GM10266 (cell line): ENCODE results near the gene JPT1.

Source experiments
- DNase-seq: peaks from one replicate; pipeline ENCODE4 v3.0.0; 2012; ENCODE audit errors: extremely low spot score
- TF ChIP-seq, protein P1 (sequence below): IDR thresholded peaks from 2 replicates; pipeline ENCODE4 v1.5.1; 2012; ENCODE audit warnings: mild to moderate bottlenecking, low read depth; ENCODE audit not compliant: control insufficient read depth, insufficient read depth; ENCODE audit errors: missing control alignments

Gene JPT1

DNA sequence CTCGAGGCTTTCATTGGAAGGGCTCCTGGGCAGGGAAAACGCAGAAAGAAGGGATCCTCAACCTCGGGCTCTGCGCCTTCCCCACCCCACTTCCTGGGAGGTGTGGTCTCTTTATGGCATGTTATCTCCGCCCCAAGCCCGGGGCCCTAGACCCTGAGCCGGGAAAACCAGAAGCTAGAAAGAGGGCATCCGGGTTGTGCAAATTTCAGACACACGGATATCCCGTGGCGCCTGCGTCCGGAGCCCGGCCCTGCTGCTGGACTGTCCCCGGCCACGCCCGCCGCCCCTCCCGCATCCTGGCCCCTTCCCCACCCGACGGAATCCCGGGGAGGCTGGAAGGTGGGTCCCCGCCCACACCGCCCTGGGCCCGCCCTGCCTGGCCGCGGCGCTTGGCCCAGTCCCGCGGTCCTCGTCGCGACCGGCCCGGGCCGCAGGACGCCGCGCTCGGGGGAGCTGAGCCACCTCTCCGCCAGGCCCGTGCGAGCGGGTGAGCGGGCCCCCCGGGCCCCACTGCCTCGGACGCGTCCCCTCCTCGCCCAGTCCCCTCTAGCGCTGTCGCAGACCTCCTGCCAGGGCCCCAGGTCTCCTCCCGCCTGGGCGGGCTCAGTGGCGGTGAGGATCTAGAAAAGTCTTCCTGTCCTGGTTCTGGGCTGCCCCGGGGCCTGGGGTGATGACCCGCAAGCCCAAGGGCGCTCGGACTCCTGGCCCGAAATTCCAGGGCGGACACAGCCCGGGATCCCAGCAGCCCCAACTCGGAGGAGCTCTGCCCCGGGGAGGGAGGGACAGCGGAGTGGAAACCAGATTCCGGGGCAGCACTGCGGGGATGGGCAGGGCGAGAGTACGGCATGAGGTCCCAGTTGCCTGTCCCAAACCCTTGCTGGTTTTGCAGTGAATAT is 66.5 kb downstream of the JPT1 start, which contains the start of gene SLC16A5:
Gene SLC16A5 (plus strand): TSS at position 397 of the 896 bp plus-strand sequence. CDS start 5,683 bp downstream, outside the sequence.
- TF ChIP-seq, protein P1, sequence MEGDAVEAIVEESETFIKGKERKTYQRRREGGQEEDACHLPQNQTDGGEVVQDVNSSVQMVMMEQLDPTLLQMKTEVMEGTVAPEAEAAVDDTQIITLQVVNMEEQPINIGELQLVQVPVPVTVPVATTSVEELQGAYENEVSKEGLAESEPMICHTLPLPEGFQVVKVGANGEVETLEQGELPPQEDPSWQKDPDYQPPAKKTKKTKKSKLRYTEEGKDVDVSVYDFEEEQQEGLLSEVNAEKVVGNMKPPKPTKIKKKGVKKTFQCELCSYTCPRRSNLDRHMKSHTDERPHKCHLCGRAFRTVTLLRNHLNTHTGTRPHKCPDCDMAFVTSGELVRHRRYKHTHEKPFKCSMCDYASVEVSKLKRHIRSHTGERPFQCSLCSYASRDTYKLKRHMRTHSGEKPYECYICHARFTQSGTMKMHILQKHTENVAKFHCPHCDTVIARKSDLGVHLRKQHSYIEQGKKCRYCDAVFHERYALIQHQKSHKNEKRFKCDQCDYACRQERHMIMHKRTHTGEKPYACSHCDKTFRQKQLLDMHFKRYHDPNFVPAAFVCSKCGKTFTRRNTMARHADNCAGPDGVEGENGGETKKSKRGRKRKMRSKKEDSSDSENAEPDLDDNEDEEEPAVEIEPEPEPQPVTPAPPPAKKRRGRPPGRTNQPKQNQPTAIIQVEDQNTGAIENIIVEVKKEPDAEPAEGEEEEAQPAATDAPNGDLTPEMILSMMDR: no peak
- peak; percentile 75 for DNase-seq

DNA sequence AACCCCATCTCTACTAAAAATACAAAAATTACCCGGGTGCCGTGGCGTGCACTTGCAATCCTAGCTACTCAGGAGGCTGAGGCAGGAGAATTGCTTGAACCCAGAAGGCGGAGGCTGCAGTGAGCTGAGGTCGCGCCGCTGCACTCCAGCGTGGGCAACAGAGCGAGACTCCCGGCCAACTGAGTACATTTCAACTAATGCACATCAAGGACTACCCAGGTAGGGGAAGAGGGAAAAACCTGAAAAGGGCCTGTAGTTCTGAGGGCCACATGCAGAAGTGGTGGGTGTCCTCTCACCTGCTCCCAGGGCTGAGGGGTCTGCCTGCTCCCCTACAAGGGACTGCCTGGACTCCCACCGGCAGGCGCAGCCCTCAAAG is 67.1 kb downstream of the JPT1 start:
- no peak for DNase-seq
- TF ChIP-seq, protein P1: no peak

DNA sequence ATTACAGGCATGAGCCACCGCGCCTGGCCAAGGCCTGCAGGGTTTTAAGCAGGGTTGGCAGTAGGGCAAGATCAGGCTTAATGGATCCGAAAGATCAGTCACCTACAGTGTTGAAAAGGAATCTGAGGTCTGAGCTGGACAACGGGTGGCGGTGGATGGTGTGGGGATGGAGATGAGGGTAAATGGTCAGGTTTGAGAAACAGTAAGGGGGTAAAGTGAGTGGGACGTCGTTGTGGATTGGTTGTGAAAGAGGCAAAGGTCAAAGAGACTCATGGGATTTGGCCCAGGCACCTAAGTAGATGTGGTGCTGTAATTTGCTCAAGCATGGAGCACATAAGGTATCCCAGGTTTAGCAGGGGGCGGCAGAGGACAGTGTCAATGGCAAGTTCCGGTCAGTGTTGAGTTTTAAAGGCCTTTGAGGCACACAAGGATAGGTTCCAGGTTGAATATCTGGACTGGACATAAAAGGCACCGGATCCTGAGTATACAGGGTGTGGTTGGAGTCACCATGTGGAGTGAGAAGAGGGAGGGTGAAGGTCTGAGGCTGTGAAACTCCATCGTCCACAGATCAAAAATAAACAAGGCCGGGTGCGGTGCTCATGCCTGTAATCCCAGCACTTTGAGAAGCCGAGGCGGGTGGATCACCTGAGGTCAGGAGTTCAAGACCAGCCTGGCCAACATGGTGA is 67.7 kb downstream of the JPT1 start:
- no peak for DNase-seq
- TF ChIP-seq, protein P1: no peak
